ENCODE data around the gene TMEM163.

- TF ChIP-seq, protein P1, sequence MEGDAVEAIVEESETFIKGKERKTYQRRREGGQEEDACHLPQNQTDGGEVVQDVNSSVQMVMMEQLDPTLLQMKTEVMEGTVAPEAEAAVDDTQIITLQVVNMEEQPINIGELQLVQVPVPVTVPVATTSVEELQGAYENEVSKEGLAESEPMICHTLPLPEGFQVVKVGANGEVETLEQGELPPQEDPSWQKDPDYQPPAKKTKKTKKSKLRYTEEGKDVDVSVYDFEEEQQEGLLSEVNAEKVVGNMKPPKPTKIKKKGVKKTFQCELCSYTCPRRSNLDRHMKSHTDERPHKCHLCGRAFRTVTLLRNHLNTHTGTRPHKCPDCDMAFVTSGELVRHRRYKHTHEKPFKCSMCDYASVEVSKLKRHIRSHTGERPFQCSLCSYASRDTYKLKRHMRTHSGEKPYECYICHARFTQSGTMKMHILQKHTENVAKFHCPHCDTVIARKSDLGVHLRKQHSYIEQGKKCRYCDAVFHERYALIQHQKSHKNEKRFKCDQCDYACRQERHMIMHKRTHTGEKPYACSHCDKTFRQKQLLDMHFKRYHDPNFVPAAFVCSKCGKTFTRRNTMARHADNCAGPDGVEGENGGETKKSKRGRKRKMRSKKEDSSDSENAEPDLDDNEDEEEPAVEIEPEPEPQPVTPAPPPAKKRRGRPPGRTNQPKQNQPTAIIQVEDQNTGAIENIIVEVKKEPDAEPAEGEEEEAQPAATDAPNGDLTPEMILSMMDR (IDR thresholded peaks at IDR 0.05; ENCODE audit: low read depth, low read length) = no peak
- no peak for TF ChIP-seq POLR2A (IDR thresholded peaks at IDR 0.05; ENCODE audit: extremely low read depth, insufficient read length)
Measured at GRCh38 chr2:134536296-134536695, 182.5 kb downstream of the TMEM163 start.

Measured in NB4 (cell line).